ENCODE results near the gene ZBTB8A.

DNA sequence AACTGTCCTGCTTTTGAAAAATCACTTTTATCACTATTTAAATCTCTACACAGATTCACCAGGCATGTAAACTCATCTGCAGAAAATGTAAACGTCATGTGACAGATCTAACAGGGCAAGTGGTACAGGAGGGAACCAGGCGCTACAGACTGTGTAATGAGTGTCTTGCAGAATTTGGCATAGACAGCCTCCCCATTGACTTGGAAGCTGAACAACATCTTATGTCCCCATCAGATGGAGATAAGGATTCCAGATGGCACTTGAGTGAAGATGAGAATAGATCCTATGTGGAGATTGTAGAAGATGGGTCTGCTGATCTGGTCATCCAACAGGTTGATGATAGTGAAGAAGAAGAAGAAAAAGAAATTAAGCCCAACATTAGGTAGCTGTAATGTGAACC, 60.8 kb downstream of the ZBTB8A start:
- no peak for TF ChIP-seq POLR2A (IDR thresholded peaks at IDR 0.05)
- TF ChIP-seq, protein P1, sequence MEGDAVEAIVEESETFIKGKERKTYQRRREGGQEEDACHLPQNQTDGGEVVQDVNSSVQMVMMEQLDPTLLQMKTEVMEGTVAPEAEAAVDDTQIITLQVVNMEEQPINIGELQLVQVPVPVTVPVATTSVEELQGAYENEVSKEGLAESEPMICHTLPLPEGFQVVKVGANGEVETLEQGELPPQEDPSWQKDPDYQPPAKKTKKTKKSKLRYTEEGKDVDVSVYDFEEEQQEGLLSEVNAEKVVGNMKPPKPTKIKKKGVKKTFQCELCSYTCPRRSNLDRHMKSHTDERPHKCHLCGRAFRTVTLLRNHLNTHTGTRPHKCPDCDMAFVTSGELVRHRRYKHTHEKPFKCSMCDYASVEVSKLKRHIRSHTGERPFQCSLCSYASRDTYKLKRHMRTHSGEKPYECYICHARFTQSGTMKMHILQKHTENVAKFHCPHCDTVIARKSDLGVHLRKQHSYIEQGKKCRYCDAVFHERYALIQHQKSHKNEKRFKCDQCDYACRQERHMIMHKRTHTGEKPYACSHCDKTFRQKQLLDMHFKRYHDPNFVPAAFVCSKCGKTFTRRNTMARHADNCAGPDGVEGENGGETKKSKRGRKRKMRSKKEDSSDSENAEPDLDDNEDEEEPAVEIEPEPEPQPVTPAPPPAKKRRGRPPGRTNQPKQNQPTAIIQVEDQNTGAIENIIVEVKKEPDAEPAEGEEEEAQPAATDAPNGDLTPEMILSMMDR (IDR thresholded peaks at IDR 0.05): no peak
- TF ChIP-seq EP300 (IDR thresholded peaks at IDR 0.05): no peak
- no peak for TF ChIP-seq POLR2AphosphoS5 (IDR thresholded peaks at IDR 0.05)
